ENCODE measurements around the gene NOXO1.
"Not testable (repeated sequence)": the region's sequence is repeated elsewhere in the genome, so short reads cannot be mapped to it uniquely, and the experiment has no call there.

NOXO1 gene

GRCh38 chr16:2011726-2012125 lies 30.5 kb upstream of the NOXO1 start:
- not testable (repeated sequence) for DNase-seq (ENCODE audit: low read depth in 4 of 4, low spot score in 1 of 4)

GRCh38 chr16:2009791-2010510 lies 28.7 kb upstream of the NOXO1 start, which contains the start of gene ZNF598:
ZNF598 (minus strand) TSS chr16:2009821.
- DNase-seq (ENCODE audit: low read depth in 4 of 4, low spot score in 1 of 4) = peak in 3 of 4 experiments; percentile 68 to 75 (median 68)

GRCh38 chr16:2009164-2009711 lies 28.0 kb upstream of the NOXO1 start:
- DNase-seq (ENCODE audit: low read depth in 4 of 4, low spot score in 1 of 4) = no peak

GRCh38 chr16:2008631-2009163 lies 27.4 kb upstream of the NOXO1 start:
- no peak for DNase-seq (ENCODE audit: low read depth in 4 of 4, low spot score in 1 of 4)

GRCh38 chr16:2008009-2008526 lies 26.8 kb upstream of the NOXO1 start:
- no peak for DNase-seq (ENCODE audit: low read depth in 4 of 4, low spot score in 1 of 4)

GRCh38 chr16:2007081-2007836 lies 26.0 kb upstream of the NOXO1 start:
- DNase-seq (ENCODE audit: low read depth in 4 of 4, low spot score in 1 of 4) = no peak

GRCh38 chr16:2006317-2006716 lies 25.0 kb upstream of the NOXO1 start:
- no peak for DNase-seq (ENCODE audit: low read depth in 4 of 4, low spot score in 1 of 4)

- no peak for DNase-seq (ENCODE audit: low read depth in 4 of 4, low spot score in 1 of 4)
Observed at GRCh38 chr16:2005646-2006045, 24.4 kb upstream of the NOXO1 start.

GRCh38 chr16:2004795-2005517 lies 23.7 kb upstream of the NOXO1 start:
- no peak for DNase-seq (ENCODE audit: low read depth in 4 of 4, low spot score in 1 of 4)

- peak; percentile 70 to 89 (median 79) for DNase-seq (ENCODE audit: low read depth in 4 of 4, low spot score in 1 of 4)
Observed at GRCh38 chr16:2003827-2004641, 22.8 kb upstream of the NOXO1 start.

- no peak for DNase-seq (ENCODE audit: low read depth in 4 of 4, low spot score in 1 of 4)
Observed at GRCh38 chr16:2003231-2003826, 22.1 kb upstream of the NOXO1 start.

GRCh38 chr16:2002406-2003230 lies 21.3 kb upstream of the NOXO1 start:
- no peak for DNase-seq (ENCODE audit: low read depth in 4 of 4, low spot score in 1 of 4)

- DNase-seq (ENCODE audit: low read depth in 4 of 4, low spot score in 1 of 4) = no peak
Observed at GRCh38 chr16:2001456-2002355, 20.4 kb upstream of the NOXO1 start.

- no peak for DNase-seq (ENCODE audit: low read depth in 4 of 4, low spot score in 1 of 4)
Observed at GRCh38 chr16:2001035-2001434, 19.8 kb upstream of the NOXO1 start.

GRCh38 chr16:1999866-2000514 lies 18.7 kb upstream of the NOXO1 start:
- no peak for DNase-seq (ENCODE audit: low read depth in 4 of 4, low spot score in 1 of 4)

- DNase-seq (ENCODE audit: low read depth in 4 of 4, low spot score in 1 of 4) = no peak
Observed at GRCh38 chr16:1998852-1999801, 17.9 kb upstream of the NOXO1 start.

Measured in stimulated activated CD4-positive, alpha-beta T cell treated with anti-CD3 and anti-CD28 coated beads, Interleukin-1b, Interleukin-23, amount 100 ng/mL, for 24 hours (primary cell).